ENCODE data around the gene LRRC7. TPM values are rescaled to one million over a fixed set of nuclear protein-coding genes. Genes with fewer than 3 reads are reported as not detected.

Gene LRRC7
- total and polyA plus RNA-seq, 2 of the 8 experiments (the other 6 are each of a cell fraction or from before 2014, with no cell fraction given) = 0.03 to 0.17 TPM

DNA sequence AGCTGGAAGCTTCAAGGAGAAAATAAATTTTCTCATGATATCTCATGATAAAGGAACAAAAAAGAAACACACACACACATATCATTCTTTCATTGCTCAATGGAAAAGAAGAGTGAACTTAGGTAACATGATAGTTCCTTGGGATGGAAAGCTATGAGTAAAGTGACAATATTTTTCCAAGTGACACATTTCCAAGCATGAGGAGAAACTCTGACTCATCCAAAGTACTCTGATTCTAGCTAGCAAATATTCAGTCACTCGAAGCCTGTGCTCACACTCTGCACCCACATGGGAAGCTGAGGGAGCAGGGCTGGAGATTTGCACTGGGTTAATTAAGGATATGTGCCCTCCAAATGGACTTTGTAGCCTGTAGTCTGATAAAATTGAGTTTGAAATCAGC is 415.3 kb downstream of the LRRC7 start:
- no peaks in the 10 kb centered on the region for H3K4me1 ChIP-seq (replicated peaks in 1 of 4; ENCODE audit: control insufficient read depth in 3 of 4, insufficient read depth in 4 of 4, low read length in 3 of 4)
- H3K14ac ChIP-seq (ENCODE audit: insufficient read length) = no peak overlapping the region
- no peaks in the 10 kb centered on the region for H3K9me3 ChIP-seq (ENCODE audit: insufficient read depth in 2 of 2, low read depth in 1 of 2, low read length in 1 of 2)
- H2BK5ac ChIP-seq (ENCODE audit: low read depth, low read length) = no peak overlapping the region
- H4K8ac ChIP-seq (ENCODE audit: extremely low read depth, insufficient read depth, low read length) = no peak overlapping the region
- H4K20me1 ChIP-seq (replicated peaks in 1 of 2; ENCODE audit: control insufficient read depth in 1 of 2, insufficient read depth in 2 of 2, low read length in 2 of 2) = no peaks in the 10 kb centered on the region
- DNase-seq (ENCODE audit: low read depth in 1 of 2, low spot score in 2 of 2) (no peak), FAIRE-seq (no peak)
- no peaks in the 10 kb centered on the region for H3K79me1 ChIP-seq (ENCODE audit: low read depth, low read length)
- H4K91ac ChIP-seq (replicated peaks; ENCODE audit: insufficient read length, low read length) = no peak overlapping the region
- TF ChIP-seq FOSL1 (IDR thresholded peaks at IDR 0.05; ENCODE audit: insufficient read depth, low read depth, low read length) (no peak), TEAD4 (IDR thresholded peaks at IDR 0.05; ENCODE audit: low read depth, low read length) (no peak), POLR2A (IDR thresholded peaks at IDR 0.05; ENCODE audit: control extremely low read depth in 1 of 2, low read depth in 2 of 2, low read length in 2 of 2) (no peak), SP1 (IDR thresholded peaks at IDR 0.05; ENCODE audit: low read depth, low read length) (no peak), TAF1 (IDR thresholded peaks at IDR 0.05; ENCODE audit: low read depth, low read length) (no peak)
- WGBS, 2 experiments (ENCODE audit: extremely low coverage in 1 of 2, insufficient coverage in 1 of 2, insufficient read length in 1 of 2, insufficient replicate concordance in 2 of 2, low coverage in 1 of 2, low lambda C conversion rate in 2 of 2, missing lambda C conversion rate in 1 of 2) = 79% methylated on average over 1 of the region's 1 CpG; no CpG with 5 or more reads in 1 of the 2 experiments
- H4K5ac ChIP-seq (ENCODE audit: insufficient read length, low read depth, low read length) = no peak overlapping the region
- no peak overlapping the region for H3K56ac ChIP-seq (replicated peaks; ENCODE audit: insufficient read length, low read depth, low read length)
- no peak overlapping the region for H2AK5ac ChIP-seq (ENCODE audit: low read depth, low read length)
- no peak overlapping the region for H2BK12ac ChIP-seq (ENCODE audit: low read depth, low read length)
- ChIA-PET CTCF (ENCODE audit: partially characterized antibody) (no interaction called here), POLR2A (ENCODE audit: partially characterized antibody) (no interaction called here)
- no peak overlapping the region for H3K4me3 ChIP-seq (ENCODE audit: extremely low read depth in 1 of 4, insufficient read depth in 2 of 4, low read depth in 3 of 4, low read length in 4 of 4)
- H3K27ac ChIP-seq (ENCODE audit: low read depth, low read length) = no peak overlapping the region
- H3K79me2 ChIP-seq (ENCODE audit: control insufficient read depth in 1 of 2, insufficient read depth in 2 of 2, low read length in 2 of 2) = no peaks in the 10 kb centered on the region
- peak overlapping the region; percentile 13; the same call in 1 of the 2 replicates for H2AFZ ChIP-seq (ENCODE audit: low read length)
- H3K9ac ChIP-seq (replicated peaks in 1 of 4; ENCODE audit: extremely low read depth in 1 of 4, low read depth in 3 of 4, low read length in 3 of 4) = no peak overlapping the region
- H3K27me3 ChIP-seq (replicated peaks in 1 of 4; ENCODE audit: control insufficient read depth in 3 of 4, extremely low read depth in 1 of 4, insufficient read depth in 3 of 4, low read length in 3 of 4) = no peaks in the 10 kb centered on the region
- no peak overlapping the region for H2BK15ac ChIP-seq (ENCODE audit: low read length)
- H3K4me2 ChIP-seq (ENCODE audit: insufficient read depth in 1 of 2, low read depth in 2 of 2, low read length in 2 of 2) = no peak overlapping the region
- no peak overlapping the region for H2BK20ac ChIP-seq (ENCODE audit: low read length)
- no peaks in the 10 kb centered on the region for H3K23me2 ChIP-seq (ENCODE audit: low read depth, low read length)
- no peak overlapping the region for H3K23ac ChIP-seq (ENCODE audit: insufficient read length)
- H3K18ac ChIP-seq (ENCODE audit: extremely low read depth, low read length) = no peak overlapping the region
- H3K4ac ChIP-seq (replicated peaks; ENCODE audit: insufficient read length, low read depth, low read length) = no peak overlapping the region
- no peaks in the 10 kb centered on the region for H3K36me3 ChIP-seq (ENCODE audit: control insufficient read depth in 2 of 4, insufficient read depth in 4 of 4, low read length in 3 of 4)
- H2BK120ac ChIP-seq (replicated peaks; ENCODE audit: low read depth, low read length) = no peak overlapping the region
